GM12878 (cell line): ENCODE measurements around the gene C9orf72. TPM values are rescaled to one million over a fixed set of nuclear protein-coding genes. Genes with fewer than 3 reads are reported as not detected.

Source experiments
- polyA plus RNA-seq, 11 experiments: library from polyadenylated mRNA; depleted of rRNA in 4 of 11; unstranded in 6 of 11; stranded (reverse) in 5 of 11; fragments of >200 nt; fragmentation: Nextera tagmentation in 4 of 11; fragmentation: Illumina TruSeq in 1 of 11; extraction: Ambion mirVana in 4 of 11; extraction: Trizol in 1 of 11; gene quantifications; 1 replicate in 1 of 11; 2 replicates in 10 of 11; pipeline versions ENCODE4 v1.2.1 to v1.2.3, GENCODE V29; 2011 to 2016; ENCODE audit warnings: inconsistent platforms in 2 of 11, missing spikeins in 2 of 11, low read depth in 1 of 11
- total RNA-seq, 4 experiments: library from RNA; depleted of rRNA in 3 of 4; stranded (reverse); fragments of >200 nt in 3 of 4; fragmentation: Illumina TruSeq in 1 of 4; extraction: Trizol in 1 of 4; gene quantifications; 2 replicates each; pipeline versions ENCODE4 v1.2.1 to v1.2.3, GENCODE V29; 2013 to 2021

Gene C9orf72
- total and polyA plus RNA-seq, 10 of the 15 experiments (the other 5 are each of a cell fraction or from before 2014, with no cell fraction given), result 4.8 to 9.0 (median 6.4) TPM

Other genes starting within 250 kb of the C9orf72 start
- gene IFNK, start 49.2 kb downstream of the C9orf72 start, total RNA-seq (2014; rRNA removed), result not detected in 2 replicates
- gene IFNK, start 49.2 kb downstream of the C9orf72 start, total RNA-seq (2014; rRNA removed; fragmentation: Illumina TruSeq; extraction: Trizol), result not detected in 2 replicates
- not detected in 2 replicates for gene IFNK, start 49.2 kb downstream of the C9orf72 start, total RNA-seq (2021)
- gene IFNK, start 49.2 kb downstream of the C9orf72 start, polyA plus RNA-seq (2011; rRNA removed), result not detected in 2 replicates
- gene IFNK, start 49.2 kb downstream of the C9orf72 start, polyA plus RNA-seq (2014; fragmentation: Illumina TruSeq; extraction: Trizol), result not detected in 2 replicates
- not detected for gene IFNK, start 49.2 kb downstream of the C9orf72 start, polyA plus RNA-seq (2014; fragmentation: Nextera tagmentation; extraction: Ambion mirVana)
- 0.06 TPM in 1 of 2 replicates, not detected in the other for gene IFNK, start 49.2 kb downstream of the C9orf72 start, polyA plus RNA-seq (2014; rRNA removed)
- not detected for gene IFNK, start 49.2 kb downstream of the C9orf72 start, polyA plus RNA-seq (2016; fragmentation: Nextera tagmentation; extraction: Ambion mirVana)
- gene MOB3B, start 43.7 kb downstream of the C9orf72 start, total RNA-seq (2014; rRNA removed), result 0.71 and 0.79 TPM in 2 replicates
- 0.74 and 1.1 TPM in 2 replicates for gene MOB3B, start 43.7 kb downstream of the C9orf72 start, total RNA-seq (2014; rRNA removed; fragmentation: Illumina TruSeq; extraction: Trizol)
- 1.4 and 1.7 TPM in 2 replicates for gene MOB3B, start 43.7 kb downstream of the C9orf72 start, total RNA-seq (2021)
- 2.7 and 2.9 TPM in 2 replicates for gene MOB3B, start 43.7 kb downstream of the C9orf72 start, polyA plus RNA-seq (2011; rRNA removed)
- gene MOB3B, start 43.7 kb downstream of the C9orf72 start, polyA plus RNA-seq (2014; fragmentation: Illumina TruSeq; extraction: Trizol), result 1.5 and 1.6 TPM in 2 replicates
- gene MOB3B, start 43.7 kb downstream of the C9orf72 start, polyA plus RNA-seq (2014; fragmentation: Nextera tagmentation; extraction: Ambion mirVana), result under 1 TPM; 0.44 to 0.85 TPM
- 0.96 and 1.0 TPM in 2 replicates for gene MOB3B, start 43.7 kb downstream of the C9orf72 start, polyA plus RNA-seq (2014; rRNA removed)
- under 1 TPM; 0.78 to 0.80 TPM for gene MOB3B, start 43.7 kb downstream of the C9orf72 start, polyA plus RNA-seq (2016; fragmentation: Nextera tagmentation; extraction: Ambion mirVana)